Measurements from ENCODE around the gene TTPAL. TPM values are rescaled to one million over a fixed set of nuclear protein-coding genes. Genes with fewer than 3 reads are reported as not detected.

TTPAL gene
- total RNA-seq, 2 donors from 2014 or later: 19.7 to 36.1 TPM

DNA sequence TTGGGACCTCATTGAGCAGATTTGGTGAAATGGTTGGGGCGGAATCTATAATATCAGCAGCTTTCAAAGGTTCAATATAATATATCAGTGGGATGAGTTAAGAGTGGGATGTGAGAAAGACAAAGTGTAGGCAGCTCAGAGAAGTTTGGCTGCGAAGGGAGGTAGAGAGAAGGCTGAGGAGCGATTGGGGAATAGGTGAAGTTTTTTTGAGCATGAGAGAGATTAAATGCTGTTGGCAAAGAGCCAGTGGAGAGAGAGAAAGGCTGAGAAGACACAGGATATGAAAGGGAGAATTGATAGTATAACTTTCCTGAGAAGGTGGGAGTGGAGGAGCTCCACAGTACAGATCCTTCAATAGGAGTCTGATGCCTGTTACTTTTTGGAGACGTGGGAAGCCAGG lies 58.3 kb downstream of the TTPAL start:
- Mint-ChIP-seq H3K9me3 (no peaks in the 10 kb centered on the region), H3K27ac (no peak overlapping the region), H3K27me3 (no peaks in the 10 kb centered on the region), H3K36me3 (no peaks in the 10 kb centered on the region), H3K4me1 (ENCODE audit: low read depth in 2 of 2) (peaks cover 3 to 4% of the 10 kb centered on the region in 2 donors), H3K4me3 (no peak overlapping the region)
- ATAC-seq (no peak), DNase-seq (ENCODE audit: low spot score) (no peak)

DNA sequence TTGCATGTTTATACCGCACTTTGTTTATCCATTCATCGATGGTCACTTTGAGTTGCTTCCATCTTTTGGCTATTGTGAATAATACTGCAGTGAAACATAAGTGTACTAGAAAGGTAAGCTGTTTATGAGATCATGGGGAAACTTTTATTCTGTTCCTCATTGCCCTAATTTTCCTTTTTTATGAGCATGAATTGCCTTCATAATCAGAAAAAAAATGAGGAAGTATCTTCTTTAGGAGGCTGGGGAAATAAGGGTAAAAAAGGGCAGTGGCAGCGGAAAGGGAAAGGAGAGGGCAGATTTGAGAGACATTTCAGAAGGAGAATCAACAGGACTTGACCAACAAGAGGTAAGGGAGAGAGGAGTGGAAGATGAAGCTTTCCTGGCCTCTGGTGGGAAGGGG lies 60.5 kb downstream of the TTPAL start:
- Mint-ChIP-seq H3K4me1 (ENCODE audit: low read depth in 2 of 2) (peaks cover 3 to 4% of the 10 kb centered on the region in 2 donors), H3K9me3 (no peaks in the 10 kb centered on the region), H3K27me3 (no peaks in the 10 kb centered on the region), H3K36me3 (no peaks in the 10 kb centered on the region), H3K27ac (no peak overlapping the region), H3K4me3 (no peak overlapping the region)
- no peak for DNase-seq (ENCODE audit: low spot score)
- ATAC-seq: no peak

DNA sequence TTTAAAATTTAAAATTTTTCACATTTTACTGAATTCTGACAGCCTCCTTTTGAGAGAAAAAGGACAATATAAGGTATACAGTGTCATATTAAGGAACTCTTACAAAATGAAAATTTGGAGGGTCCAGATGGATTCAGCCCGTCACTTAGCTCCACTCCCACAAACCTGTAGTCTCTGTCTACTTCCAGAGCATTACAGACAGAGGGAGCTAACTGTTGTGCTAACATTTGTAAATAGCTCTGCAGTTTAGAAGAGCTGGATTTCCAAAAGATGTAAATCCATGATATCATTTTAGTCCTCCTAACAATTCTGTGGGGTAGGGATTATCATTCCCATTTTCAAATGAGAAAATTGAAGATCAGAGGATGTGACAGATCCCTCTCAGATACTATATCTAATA lies 62.3 kb downstream of the TTPAL start:
- Mint-ChIP-seq H3K27me3 (no peaks in the 10 kb centered on the region), H3K9me3 (no peaks in the 10 kb centered on the region), H3K4me1 (ENCODE audit: low read depth in 2 of 2) (no peaks in the 10 kb centered on the region), H3K4me3 (no peak overlapping the region), H3K27ac (no peak overlapping the region), H3K36me3 (no peaks in the 10 kb centered on the region)
- no peak for ATAC-seq
- DNase-seq (ENCODE audit: low spot score): no peak

DNA sequence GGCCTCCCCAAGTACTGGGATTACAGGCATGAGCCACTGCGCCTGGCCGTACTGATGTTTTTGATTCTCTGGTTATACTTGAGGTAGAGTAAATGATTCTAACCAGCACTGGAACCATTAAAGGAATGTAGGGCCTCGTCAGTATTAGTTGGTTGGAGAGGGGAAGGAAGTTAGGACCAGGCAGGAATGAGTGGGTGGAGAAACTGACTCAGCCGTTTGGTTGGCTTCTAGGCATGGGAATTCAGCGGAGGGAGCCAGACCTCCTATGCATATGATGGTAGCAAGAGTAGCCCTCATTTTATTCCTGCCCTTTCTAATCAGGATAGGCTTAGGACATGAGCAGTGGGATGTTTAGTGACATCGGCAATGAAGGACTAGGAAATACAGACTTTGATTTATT lies 65.2 kb downstream of the TTPAL start:
- no peaks in the 10 kb centered on the region for H3K9me3 Mint-ChIP-seq
- DNase-seq (ENCODE audit: low spot score): no peak
- no peak overlapping the region for H3K27ac Mint-ChIP-seq
- no peak for ATAC-seq
- H3K27me3 Mint-ChIP-seq: no peaks in the 10 kb centered on the region
- no peak overlapping the region for H3K4me3 Mint-ChIP-seq
- H3K4me1 Mint-ChIP-seq (ENCODE audit: low read depth in 2 of 2): no peaks in the 10 kb centered on the region
- H3K36me3 Mint-ChIP-seq: no peaks in the 10 kb centered on the region

DNA sequence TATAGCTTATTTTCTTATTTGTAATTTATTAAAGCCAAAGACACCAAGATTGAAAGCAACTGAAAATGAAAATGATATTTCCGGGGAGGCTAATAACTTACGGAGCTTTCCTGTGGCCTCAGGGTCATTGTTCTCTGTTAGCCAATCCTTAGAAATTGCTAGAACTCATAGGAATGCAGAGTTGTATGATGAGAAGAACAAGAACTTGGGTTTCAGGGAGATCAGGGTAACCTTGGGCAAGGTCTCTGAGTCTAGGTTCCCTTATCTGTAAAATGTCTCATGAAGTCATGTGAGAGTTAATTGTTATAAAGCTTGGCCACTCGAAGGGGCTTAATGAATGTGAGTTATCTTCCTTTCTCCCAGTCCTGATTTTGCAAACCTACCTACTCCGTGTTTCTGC lies 66.3 kb downstream of the TTPAL start:
- no peaks in the 10 kb centered on the region for H3K9me3 Mint-ChIP-seq
- no peaks in the 10 kb centered on the region for H3K4me1 Mint-ChIP-seq (ENCODE audit: low read depth in 2 of 2)
- DNase-seq (ENCODE audit: low spot score): no peak
- no peak for ATAC-seq
- H3K27ac Mint-ChIP-seq: no peak overlapping the region
- peaks cover 0 to 2% of the 10 kb centered on the region in 2 donors for H3K27me3 Mint-ChIP-seq
- H3K4me3 Mint-ChIP-seq: no peak overlapping the region
- no peaks in the 10 kb centered on the region for H3K36me3 Mint-ChIP-seq

DNA sequence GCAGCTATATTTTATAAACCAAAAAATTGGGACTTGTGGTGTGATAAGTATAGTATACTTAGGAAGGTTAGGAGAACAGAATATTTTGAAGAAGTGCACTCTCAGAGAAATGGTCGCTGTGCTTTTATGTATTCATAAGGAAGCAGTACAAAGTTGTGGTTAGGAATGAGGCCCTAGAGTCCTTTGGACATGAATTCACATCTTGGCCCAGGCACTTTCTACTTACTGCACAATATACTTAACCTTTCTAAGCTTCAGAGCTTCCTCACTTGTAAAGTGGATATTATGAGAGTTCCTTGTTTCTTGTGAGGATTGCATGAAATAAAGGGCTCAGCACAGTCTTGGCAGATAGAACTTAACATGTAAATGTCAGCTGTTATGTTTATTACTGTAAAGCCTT lies 67.2 kb downstream of the TTPAL start:
- peaks cover 0 to 7% of the 10 kb centered on the region in 2 donors for H3K27me3 Mint-ChIP-seq

DNA sequence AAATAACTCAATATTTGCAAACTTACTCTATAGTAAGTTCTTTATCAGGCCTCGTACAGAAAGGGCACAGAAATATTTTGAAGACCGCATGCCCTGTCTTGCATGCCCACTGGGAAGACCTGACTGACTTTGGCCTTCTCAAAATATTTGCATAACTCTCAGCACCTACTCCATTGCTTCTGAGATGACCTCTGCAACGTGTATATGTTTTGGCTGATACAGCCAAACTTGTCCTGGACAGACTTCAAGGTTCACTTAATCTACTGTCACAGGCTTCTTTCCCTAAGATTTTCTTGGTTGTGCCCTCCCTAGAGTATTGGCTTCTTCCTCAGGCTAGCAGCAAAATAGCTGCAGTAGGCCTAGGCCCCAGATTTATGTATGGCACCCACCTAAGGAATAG lies 67.7 kb downstream of the TTPAL start:
- H3K27ac Mint-ChIP-seq: no peak overlapping the region
- H3K4me1 Mint-ChIP-seq (ENCODE audit: low read depth in 2 of 2): no peaks in the 10 kb centered on the region

More for the DNA sequence above, 67.2 kb downstream of the TTPAL start:
- DNase-seq (ENCODE audit: low spot score) (no peak), ATAC-seq (no peak)
- Mint-ChIP-seq H3K36me3 (no peaks in the 10 kb centered on the region), H3K4me1 (ENCODE audit: low read depth in 2 of 2) (no peaks in the 10 kb centered on the region), H3K4me3 (no peak overlapping the region), H3K9me3 (no peaks in the 10 kb centered on the region), H3K27ac (no peak overlapping the region)

More for the DNA sequence above, 67.7 kb downstream of the TTPAL start:
- DNase-seq (ENCODE audit: low spot score): no peak
- Mint-ChIP-seq H3K4me3 (no peak overlapping the region), H3K9me3 (no peaks in the 10 kb centered on the region), H3K27me3 (peaks cover 0 to 7% of the 10 kb centered on the region in 2 donors), H3K36me3 (no peaks in the 10 kb centered on the region)
- no peak for ATAC-seq

Other genes with a start within 250 kb of the TTPAL start
- not detected for gene GDAP1L1, start 228.6 kb upstream of the TTPAL start, total RNA-seq
- 1 to 10 TPM; 2.7 to 4.5 TPM for gene FITM2, start 164.7 kb upstream of the TTPAL start, total RNA-seq
- gene R3HDML, start 138.8 kb upstream of the TTPAL start, total RNA-seq: not detected
- not detected for gene HNF4A, start 120.2 kb upstream of the TTPAL start, total RNA-seq
- 10 to 100 TPM; 46.7 to 83.8 TPM for gene SERINC3, start 46.2 kb downstream of the TTPAL start, total RNA-seq
- gene PKIG, start 106.7 kb downstream of the TTPAL start, total RNA-seq: 1 to 10 TPM; 2.4 to 3.4 TPM
- 10 to 100 TPM; 31.9 to 42.7 TPM for gene ADA, start 175.8 kb downstream of the TTPAL start, total RNA-seq
- gene CCN5, start 239.5 kb downstream of the TTPAL start, total RNA-seq: not detected

Data from natural killer cell treated with Interleukin-12 subunit alpha and Interleukin-12 subunit beta and Interleukin-15 and Interleukin-18, amount 100 ng/mL, for 72 hours (primary cell).